NCI-H187 treated with DMSO at 0.1 percent for 48 hours (cell line): ENCODE data around the gene PRSS57.

Experiments used
- DNase-seq: peaks from one replicate; lab custom pipeline; 2025; lab: John Stamatoyannopoulos, UW

Gene PRSS57

GRCh38 chr19:638906-639252 is 56.4 kb downstream of the PRSS57 start:
- no peak for DNase-seq
